Dedifferentiated amniotic fluid mesenchymal stem cell (primary cell): Measurements from ENCODE around the gene RALGAPB.
"Not testable (repeated sequence)": the region's sequence is repeated elsewhere in the genome, so short reads cannot be mapped to it uniquely, and the experiment has no call there.

ENCODE experiments used
- DNase-seq: peaks from one replicate; pipeline ENCODE4 v3.0.0-alpha.2; 2016; ENCODE audit errors: extremely low spot score

Gene RALGAPB

GRCh38 chr20:38472513-38473366 is at the start of gene RALGAPB:
Gene RALGAPB, plus strand, starts transcription at chr20:38472843. Its CDS starts 15,590 bp downstream, at chr20:38488433.
- peak; percentile 98 for DNase-seq

- no peak for DNase-seq
These were observed 49.1 kb upstream of the RALGAPB start for GRCh38 chr20:38423541-38423940.

GRCh38 chr20:38424401-38424800 is 48.2 kb upstream of the RALGAPB start:
- no peak for DNase-seq

- DNase-seq, result peak; percentile 86
These were observed 46.4 kb upstream of the RALGAPB start for GRCh38 chr20:38426006-38426897.

- no peak for DNase-seq
These were observed 45.0 kb upstream of the RALGAPB start for GRCh38 chr20:38427655-38428023.

- DNase-seq, result no peak
These were observed 43.8 kb upstream of the RALGAPB start for GRCh38 chr20:38428800-38429199.

GRCh38 chr20:38429301-38429700 is 43.3 kb upstream of the RALGAPB start:
- no peak for DNase-seq

- no peak for DNase-seq
These were observed 41.8 kb upstream of the RALGAPB start for GRCh38 chr20:38430679-38431325.

GRCh38 chr20:38432292-38432691 is 40.4 kb upstream of the RALGAPB start:
- DNase-seq, result no peak

- not testable (repeated sequence) for DNase-seq
These were observed 39.8 kb upstream of the RALGAPB start for GRCh38 chr20:38432870-38433269.

- no peak for DNase-seq
These were observed 39.2 kb upstream of the RALGAPB start for GRCh38 chr20:38433304-38433972.

- no peak for DNase-seq
These were observed 38.3 kb upstream of the RALGAPB start for GRCh38 chr20:38434301-38434741.

- peak; percentile 93 for DNase-seq
These were observed 37.7 kb upstream of the RALGAPB start, which contains the start of gene SNHG17 for GRCh38 chr20:38434770-38435554. Gene SNHG17, minus strand, starts transcription at chr20:38435328.

GRCh38 chr20:38435555-38435939 is 37.1 kb upstream of the RALGAPB start:
- no peak for DNase-seq

GRCh38 chr20:38437796-38438195 is 34.8 kb upstream of the RALGAPB start:
- no peak for DNase-seq

- peak; percentile 3 for DNase-seq
These were observed 31.5 kb upstream of the RALGAPB start for GRCh38 chr20:38441110-38441509.

GRCh38 chr20:38441916-38442315 is 30.7 kb upstream of the RALGAPB start:
- DNase-seq, result peak; percentile 11

GRCh38 chr20:38445381-38445796 is 27.3 kb upstream of the RALGAPB start:
- DNase-seq, result peak; percentile 11

- peak; percentile 3 for DNase-seq
These were observed 26.7 kb upstream of the RALGAPB start for GRCh38 chr20:38445901-38446425.
